GM23338 (cell line): ENCODE data around the gene CLN6. TPM values are rescaled to one million over a fixed set of nuclear protein-coding genes. Genes with fewer than 3 reads are reported as not detected.

Source experiments
- ATAC-seq: fragments of 200-7000 bp; cut with Tn5 transposase; 3 replicates; pipeline ENCODE4 v1.9.1; 2020
- DNase-seq: peaks from one replicate; pipeline ENCODE4 v3.0.0-alpha.2; 2015; ENCODE audit warnings: low spot score
- H2AFZ ChIP-seq: fragments of 200-600 bp; sonication (generic); 2 replicates; pipeline ENCODE4 v1.8.0; 2016; ENCODE audit warnings: antibody characterized with exemption, mild to moderate bottlenecking, moderate library complexity
- H3F3A ChIP-seq: fragments of 200-600 bp; sonication (generic); replicated peaks from 2 replicates; pipeline ENCODE4 v1.8.0; 2017; ENCODE audit warnings: antibody characterized with exemption, mixed run types, low read depth
- H3K27ac ChIP-seq: fragments of 200-600 bp; sonication (generic); 2 replicates; pipeline ENCODE4 v1.6.1; 2016; ENCODE audit warnings: low read depth
- H3K27me3 ChIP-seq: fragments of 200-600 bp; sonication (generic); 2 replicates; pipeline ENCODE4 v1.8.0; 2016; ENCODE audit warnings: mild to moderate bottlenecking, mixed run types, moderate library complexity; ENCODE audit not compliant: insufficient read depth
- H3K36me3 ChIP-seq: fragments of 200-600 bp; sonication (generic); 2 replicates; pipeline ENCODE4 v1.8.0; 2016; ENCODE audit warnings: mild to moderate bottlenecking; ENCODE audit not compliant: insufficient read depth
- H3K4me1 ChIP-seq: fragments of 200-600 bp; sonication (generic); 2 replicates; pipeline ENCODE4 v1.8.0; 2016; ENCODE audit warnings: mild to moderate bottlenecking, moderate library complexity; ENCODE audit not compliant: insufficient read depth
- H3K4me2 ChIP-seq: fragments of 200-600 bp; sonication (generic); 2 replicates; pipeline ENCODE4 v1.7.1; 2017; ENCODE audit warnings: mixed run types
- H3K4me3 ChIP-seq: fragments of 200-600 bp; sonication (generic); 2 replicates; pipeline ENCODE4 v1.6.1; 2016; ENCODE audit warnings: mixed run types
- H3K79me2 ChIP-seq: fragments of 200-600 bp; sonication (generic); replicated peaks from 2 replicates; pipeline ENCODE4 v1.8.0; 2017; ENCODE audit warnings: mild to moderate bottlenecking; ENCODE audit not compliant: insufficient read depth
- H3K9me2 ChIP-seq: fragments of 200-600 bp; sonication (generic); 2 replicates; pipeline ENCODE4 v1.8.0; 2017; ENCODE audit not compliant: insufficient read depth
- H4K20me1 ChIP-seq: fragments of 200-600 bp; sonication (generic); replicated peaks from 2 replicates; pipeline ENCODE4 v1.8.0; 2017; ENCODE audit warnings: mild to moderate bottlenecking; ENCODE audit not compliant: insufficient read depth
- H3K27ac Mint-ChIP-seq: 2 replicates; pipeline ENCODE4 v1.8.0; 2020; ENCODE audit warnings: inconsistent platforms, mild to moderate bottlenecking, moderate library complexity, mixed read lengths
- H3K27me3 Mint-ChIP-seq: 3 replicates; pipeline ENCODE4 v1.8.0; 2022; ENCODE audit warnings: low read depth, mild to moderate bottlenecking, moderate library complexity, mixed read lengths, inconsistent platforms; ENCODE audit not compliant: insufficient read depth, poor library complexity
- H3K36me3 Mint-ChIP-seq: 3 replicates; pipeline ENCODE4 v1.8.0; 2021; ENCODE audit warnings: low read depth, mild to moderate bottlenecking, inconsistent platforms, moderate library complexity, mixed read lengths
- H3K4me1 Mint-ChIP-seq: 3 replicates; pipeline ENCODE4 v1.8.0; 2020; ENCODE audit warnings: mild to moderate bottlenecking, inconsistent platforms, mixed read lengths
- H3K4me3 Mint-ChIP-seq: 3 replicates; pipeline ENCODE4 v1.8.0; 2021; ENCODE audit warnings: moderate library complexity, mild to moderate bottlenecking, inconsistent platforms, mixed read lengths
- H3K9me3 Mint-ChIP-seq: 3 replicates; pipeline ENCODE4 v1.8.0; 2020; ENCODE audit warnings: moderate library complexity, mild to moderate bottlenecking, inconsistent platforms, mixed read lengths
- CREB1 ChIP-seq: fragments of 250-450 bp; sonication (Bioruptor Pico); IDR thresholded peaks from 2 replicates; pipeline ENCODE4 v1.5.0; 2020; ENCODE audit warnings: low read depth, mild to moderate bottlenecking, moderate library complexity
- EZH2 ChIP-seq: fragments of 200-600 bp; sonication (generic); IDR thresholded peaks from one replicate; pipeline ENCODE4 v1.8.0; 2017; ENCODE audit warnings: antibody characterized with exemption, mild to moderate bottlenecking, low read depth; ENCODE audit not compliant: unreplicated experiment
- EZH2phosphoT487 ChIP-seq: fragments of 200-600 bp; sonication (generic); IDR thresholded peaks from one replicate; pipeline ENCODE4 v1.8.1; 2018; ENCODE audit warnings: antibody characterized with exemption; ENCODE audit not compliant: unreplicated experiment
- JUNB ChIP-seq: IDR thresholded peaks from one replicate; pipeline ENCODE4 v1.6.1; 2016; ENCODE audit warnings: antibody characterized with exemption; ENCODE audit not compliant: unreplicated experiment
- NANOG ChIP-seq: IDR thresholded peaks from 2 replicates; pipeline ENCODE4 v1.6.1; 2016; ENCODE audit warnings: antibody characterized with exemption, borderline replicate concordance
- POLR2AphosphoS5 ChIP-seq: IDR thresholded peaks from 2 replicates; pipeline ENCODE4 v1.6.1; 2016; ENCODE audit warnings: antibody characterized with exemption, low read depth
- STAT1 ChIP-seq: IDR thresholded peaks from one replicate; pipeline ENCODE4 v1.6.1; 2016; ENCODE audit warnings: antibody characterized with exemption; ENCODE audit not compliant: unreplicated experiment
- ZNF114 ChIP-seq: fragments of 250-450 bp; sonication (Bioruptor Pico); IDR thresholded peaks from 2 replicates; pipeline ENCODE4 v1.5.0; 2020; ENCODE audit warnings: mild to moderate bottlenecking, moderate library complexity
- ZNF331 ChIP-seq: fragments of 250-450 bp; sonication (Bioruptor Pico); IDR thresholded peaks from 2 replicates; pipeline ENCODE4 v1.5.0; 2020; ENCODE audit warnings: low read depth, mild to moderate bottlenecking, moderate library complexity
- polyA plus RNA-seq: library from polyadenylated mRNA; unstranded; fragments of >200 nt; fragmentation: Nextera tagmentation; extraction: Ambion mirVana; gene quantifications from 2 replicates; pipeline ENCODE4 v1.2.1, GENCODE V29; 2016
- total RNA-seq: library from RNA; depleted of rRNA; stranded (reverse); fragments of >200 nt; shearing (Covaris generic); gene quantifications from 2 replicates; pipeline ENCODE4 v1.2.3, GENCODE V29; 2014
- TF ChIP-seq, protein P1 (sequence below): IDR thresholded peaks from one replicate; pipeline ENCODE4 v1.6.1; 2018; ENCODE audit warnings: antibody characterized with exemption; ENCODE audit not compliant: unreplicated experiment
- TF ChIP-seq, protein P2 (sequence below), 2 experiments: fragments of 200-600 bp in 1 of 2; sonication (generic) in 1 of 2; conservative IDR thresholded peaks; 2 replicates each; pipeline versions ENCODE4 v1.5.1 to v1.6.1; 2016 to 2017; ENCODE audit warnings: antibody characterized with exemption in 2 of 2, low read depth in 2 of 2, mild to moderate bottlenecking in 2 of 2, moderate library complexity in 1 of 2
- TF ChIP-seq, protein P3 (sequence below): IDR thresholded peaks from 2 replicates; pipeline ENCODE4 v1.6.1; 2016; ENCODE audit warnings: antibody characterized with exemption

CLN6 gene
- total and polyA plus RNA-seq, 2 experiments from 2014 or later = 20.7 to 69.5 TPM

DNA sequence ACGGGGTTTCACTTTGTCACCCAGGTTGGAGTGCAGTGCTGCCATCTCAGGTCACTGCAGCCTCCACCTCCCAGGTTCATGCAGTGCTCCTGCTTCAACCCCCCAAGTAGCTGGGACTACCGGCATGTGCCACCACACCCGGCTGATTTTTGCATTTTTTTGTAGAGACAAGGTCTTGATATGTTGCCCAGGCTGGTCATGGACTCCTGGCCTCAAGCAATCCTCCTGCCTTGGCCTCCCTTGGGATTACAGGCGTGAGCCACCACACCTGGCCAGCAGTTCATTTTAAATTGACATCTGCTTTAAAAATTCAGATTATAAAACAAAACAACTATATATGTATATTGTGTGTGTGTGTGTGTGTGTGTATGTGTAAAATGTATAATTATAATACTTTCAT lies 62.7 kb downstream of the CLN6 start (continued):
- TF ChIP-seq, protein P1, sequence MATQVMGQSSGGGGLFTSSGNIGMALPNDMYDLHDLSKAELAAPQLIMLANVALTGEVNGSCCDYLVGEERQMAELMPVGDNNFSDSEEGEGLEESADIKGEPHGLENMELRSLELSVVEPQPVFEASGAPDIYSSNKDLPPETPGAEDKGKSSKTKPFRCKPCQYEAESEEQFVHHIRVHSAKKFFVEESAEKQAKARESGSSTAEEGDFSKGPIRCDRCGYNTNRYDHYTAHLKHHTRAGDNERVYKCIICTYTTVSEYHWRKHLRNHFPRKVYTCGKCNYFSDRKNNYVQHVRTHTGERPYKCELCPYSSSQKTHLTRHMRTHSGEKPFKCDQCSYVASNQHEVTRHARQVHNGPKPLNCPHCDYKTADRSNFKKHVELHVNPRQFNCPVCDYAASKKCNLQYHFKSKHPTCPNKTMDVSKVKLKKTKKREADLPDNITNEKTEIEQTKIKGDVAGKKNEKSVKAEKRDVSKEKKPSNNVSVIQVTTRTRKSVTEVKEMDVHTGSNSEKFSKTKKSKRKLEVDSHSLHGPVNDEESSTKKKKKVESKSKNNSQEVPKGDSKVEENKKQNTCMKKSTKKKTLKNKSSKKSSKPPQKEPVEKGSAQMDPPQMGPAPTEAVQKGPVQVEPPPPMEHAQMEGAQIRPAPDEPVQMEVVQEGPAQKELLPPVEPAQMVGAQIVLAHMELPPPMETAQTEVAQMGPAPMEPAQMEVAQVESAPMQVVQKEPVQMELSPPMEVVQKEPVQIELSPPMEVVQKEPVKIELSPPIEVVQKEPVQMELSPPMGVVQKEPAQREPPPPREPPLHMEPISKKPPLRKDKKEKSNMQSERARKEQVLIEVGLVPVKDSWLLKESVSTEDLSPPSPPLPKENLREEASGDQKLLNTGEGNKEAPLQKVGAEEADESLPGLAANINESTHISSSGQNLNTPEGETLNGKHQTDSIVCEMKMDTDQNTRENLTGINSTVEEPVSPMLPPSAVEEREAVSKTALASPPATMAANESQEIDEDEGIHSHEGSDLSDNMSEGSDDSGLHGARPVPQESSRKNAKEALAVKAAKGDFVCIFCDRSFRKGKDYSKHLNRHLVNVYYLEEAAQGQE = no peak

DNA sequence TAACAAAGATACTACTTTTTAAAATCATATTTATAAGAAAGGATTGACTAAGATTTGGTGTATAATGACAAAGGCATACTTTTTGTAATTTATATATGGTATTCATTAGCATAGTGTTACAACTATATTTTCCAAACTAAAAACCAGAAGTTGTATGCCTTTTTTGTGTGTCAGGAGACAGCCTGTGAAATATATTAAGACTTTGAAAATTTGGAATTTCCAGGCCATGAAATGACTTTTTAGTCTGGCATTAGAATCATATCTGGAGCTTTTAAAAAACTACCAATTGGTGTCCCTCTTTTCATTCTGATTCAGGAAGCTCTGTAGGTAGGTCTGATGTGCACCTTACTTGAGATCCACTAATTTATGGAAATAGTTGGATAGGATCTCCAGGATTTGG lies 66.3 kb downstream of the CLN6 start:
- no peak overlapping the region for H2AFZ ChIP-seq
- no peak overlapping the region for H3K27ac ChIP-seq
- no peaks in the 10 kb centered on the region for H3K4me1 ChIP-seq
- H3K9me2 ChIP-seq = no peaks in the 10 kb centered on the region
- no peak overlapping the region for H3K4me3 ChIP-seq
- Mint-ChIP-seq H3K4me1 (no peaks in the 10 kb centered on the region), H3K9me3 (no peaks in the 10 kb centered on the region; the same call in 1 of the 3 replicates), H3K27ac (no peak overlapping the region), H3K4me3 (no peak overlapping the region), H3K36me3 (peaks cover 32% of the 10 kb centered on the region), H3K27me3 (no peaks in the 10 kb centered on the region)
- ATAC-seq = no peak
- no peaks in the 10 kb centered on the region for H3K79me2 ChIP-seq
- no peaks in the 10 kb centered on the region for H3F3A ChIP-seq
- H3K27me3 ChIP-seq = no peaks in the 10 kb centered on the region
- no peak for DNase-seq
- H4K20me1 ChIP-seq = no peaks in the 10 kb centered on the region
- H3K36me3 ChIP-seq = peaks cover 15% of the 10 kb centered on the region
- no peak overlapping the region for H3K4me2 ChIP-seq
- TF ChIP-seq CREB1 (CRISPR knock-in tag) = no peak
- TF ChIP-seq ZNF114 (CRISPR knock-in tag) = no peak
- TF ChIP-seq, protein P1 = no peak
- no peak for TF ChIP-seq STAT1
- TF ChIP-seq, protein P2, sequence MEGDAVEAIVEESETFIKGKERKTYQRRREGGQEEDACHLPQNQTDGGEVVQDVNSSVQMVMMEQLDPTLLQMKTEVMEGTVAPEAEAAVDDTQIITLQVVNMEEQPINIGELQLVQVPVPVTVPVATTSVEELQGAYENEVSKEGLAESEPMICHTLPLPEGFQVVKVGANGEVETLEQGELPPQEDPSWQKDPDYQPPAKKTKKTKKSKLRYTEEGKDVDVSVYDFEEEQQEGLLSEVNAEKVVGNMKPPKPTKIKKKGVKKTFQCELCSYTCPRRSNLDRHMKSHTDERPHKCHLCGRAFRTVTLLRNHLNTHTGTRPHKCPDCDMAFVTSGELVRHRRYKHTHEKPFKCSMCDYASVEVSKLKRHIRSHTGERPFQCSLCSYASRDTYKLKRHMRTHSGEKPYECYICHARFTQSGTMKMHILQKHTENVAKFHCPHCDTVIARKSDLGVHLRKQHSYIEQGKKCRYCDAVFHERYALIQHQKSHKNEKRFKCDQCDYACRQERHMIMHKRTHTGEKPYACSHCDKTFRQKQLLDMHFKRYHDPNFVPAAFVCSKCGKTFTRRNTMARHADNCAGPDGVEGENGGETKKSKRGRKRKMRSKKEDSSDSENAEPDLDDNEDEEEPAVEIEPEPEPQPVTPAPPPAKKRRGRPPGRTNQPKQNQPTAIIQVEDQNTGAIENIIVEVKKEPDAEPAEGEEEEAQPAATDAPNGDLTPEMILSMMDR (conservative IDR thresholded peaks at IDR 0.05; ENCODE audit: low read depth in 2 of 2) = no peak
- no peak for TF ChIP-seq EZH2
- no peak for TF ChIP-seq ZNF331
- TF ChIP-seq, protein P3, sequence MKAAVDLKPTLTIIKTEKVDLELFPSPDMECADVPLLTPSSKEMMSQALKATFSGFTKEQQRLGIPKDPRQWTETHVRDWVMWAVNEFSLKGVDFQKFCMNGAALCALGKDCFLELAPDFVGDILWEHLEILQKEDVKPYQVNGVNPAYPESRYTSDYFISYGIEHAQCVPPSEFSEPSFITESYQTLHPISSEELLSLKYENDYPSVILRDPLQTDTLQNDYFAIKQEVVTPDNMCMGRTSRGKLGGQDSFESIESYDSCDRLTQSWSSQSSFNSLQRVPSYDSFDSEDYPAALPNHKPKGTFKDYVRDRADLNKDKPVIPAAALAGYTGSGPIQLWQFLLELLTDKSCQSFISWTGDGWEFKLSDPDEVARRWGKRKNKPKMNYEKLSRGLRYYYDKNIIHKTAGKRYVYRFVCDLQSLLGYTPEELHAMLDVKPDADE = no peak
- no peak for TF ChIP-seq POLR2AphosphoS5
- no peak for TF ChIP-seq NANOG
- TF ChIP-seq JUNB = no peak
- TF ChIP-seq EZH2phosphoT487 = no peak
